Rectal smooth muscle tissue (tissue), 1 donor: ENCODE measurements around the gene ASB18.

Experiments used
- H3K27ac ChIP-seq: one replicate; pipeline ENCODE4 v1.7.0; 2013; ENCODE audit warnings: low read depth, low read length, inconsistent platforms
- H3K27me3 ChIP-seq: one replicate; pipeline ENCODE4 v1.7.0; 2013; ENCODE audit warnings: low read length; ENCODE audit not compliant: control insufficient read depth, insufficient read depth
- H3K36me3 ChIP-seq: one replicate; pipeline ENCODE4 v1.7.0; 2013; ENCODE audit warnings: low read length; ENCODE audit not compliant: control insufficient read depth, insufficient read depth
- H3K4me1 ChIP-seq: one replicate; pipeline ENCODE4 v1.7.0; 2013; ENCODE audit warnings: low read length; ENCODE audit not compliant: control insufficient read depth, insufficient read depth
- H3K4me3 ChIP-seq: one replicate; pipeline ENCODE4 v1.7.0; 2013; ENCODE audit warnings: low read length
- H3K9ac ChIP-seq: one replicate; pipeline ENCODE4 v1.7.0; 2013; ENCODE audit warnings: low read length

The ASB18 gene

DNA sequence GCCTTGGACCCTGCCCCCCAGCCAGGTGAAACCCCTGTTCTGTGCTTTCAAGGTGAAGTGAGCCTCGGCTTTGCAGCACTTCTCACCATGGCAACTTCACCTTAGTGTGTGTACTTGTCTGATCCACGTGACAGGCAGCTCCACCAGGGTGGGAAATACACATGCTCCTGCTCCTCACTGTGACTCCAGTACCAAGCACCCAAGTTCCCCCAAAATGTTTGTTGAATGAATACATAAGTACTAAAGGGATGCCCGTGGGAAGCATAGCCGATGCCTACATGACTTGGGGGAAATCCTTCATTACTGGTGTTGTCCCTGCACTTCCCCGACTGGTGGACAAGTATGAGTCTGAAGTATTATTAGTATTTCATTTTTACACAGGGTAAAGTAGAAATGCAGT lies 54.2 kb downstream of the ASB18 start:
- Histone ChIP-seq H3K4me3 (no peak overlapping the region), H3K36me3 (no peaks in the 10 kb centered on the region), H3K27me3 (peaks cover 2% of the 10 kb centered on the region), H3K4me1 (no peaks in the 10 kb centered on the region), H3K27ac (no peak overlapping the region), H3K9ac (no peak overlapping the region)

DNA sequence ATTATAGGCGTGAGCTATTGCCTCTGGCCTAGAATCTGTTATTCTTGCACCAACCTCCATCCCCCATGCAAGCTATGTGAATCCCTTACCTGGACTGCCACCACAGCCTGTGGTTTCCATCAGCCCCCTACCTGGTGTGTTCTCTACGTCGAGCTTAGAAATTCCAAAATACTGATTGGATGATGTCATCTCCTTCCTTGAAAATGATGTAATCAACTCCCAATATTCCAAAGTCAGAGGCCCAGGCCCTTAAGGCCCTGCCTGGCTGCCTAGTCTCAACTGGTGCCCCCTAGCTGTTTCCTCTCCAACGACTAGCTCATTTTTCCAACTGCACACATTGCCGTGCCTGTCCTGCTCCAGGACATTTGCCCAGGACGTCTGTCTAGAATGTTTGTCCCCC lies 54.7 kb downstream of the ASB18 start:
- H3K27me3 ChIP-seq: peaks cover 2% of the 10 kb centered on the region
- H3K36me3 ChIP-seq: no peaks in the 10 kb centered on the region
- H3K27ac ChIP-seq: no peak overlapping the region

DNA sequence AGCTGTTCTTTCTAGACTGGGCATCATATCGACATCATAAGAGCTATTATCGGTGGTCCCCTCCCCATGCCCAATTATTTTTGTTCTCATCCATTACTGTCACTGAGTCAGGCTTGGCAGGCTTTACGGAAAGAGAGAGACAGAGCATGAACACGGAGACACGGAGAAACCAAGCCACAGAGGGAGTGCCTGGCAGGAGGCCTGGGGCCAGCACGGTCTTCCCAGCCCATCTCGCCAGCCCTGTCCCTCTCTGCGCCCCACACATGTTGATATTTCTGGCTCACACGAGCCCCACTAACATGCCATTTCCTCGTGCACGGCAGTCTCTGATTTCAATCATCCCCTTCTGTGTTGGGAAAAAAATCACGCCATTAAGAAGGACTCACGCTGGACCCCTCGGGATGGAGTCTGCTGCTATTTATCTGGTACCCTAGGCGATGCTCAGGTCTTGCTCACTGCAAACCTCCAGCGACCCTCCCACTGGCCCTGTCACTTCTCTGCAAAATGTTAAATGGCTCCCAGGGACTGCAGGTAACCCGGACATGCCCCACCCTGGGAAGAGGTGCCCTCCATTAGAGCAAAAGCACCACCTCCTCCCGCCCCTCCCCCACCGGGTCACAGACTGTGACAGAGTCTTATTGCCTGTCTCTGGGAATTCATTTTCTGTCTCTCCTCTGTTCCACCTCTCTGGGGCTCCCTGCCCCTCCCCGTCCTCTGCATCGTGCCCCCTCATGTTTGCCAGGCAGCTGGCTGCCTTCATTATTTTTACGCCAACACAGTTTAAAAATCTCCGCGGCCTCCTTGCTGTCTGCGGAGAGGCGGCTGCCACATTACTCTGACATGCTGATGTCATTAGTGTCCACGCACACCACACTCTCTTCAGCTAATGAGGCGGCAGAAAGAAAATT lies 55.9 kb downstream of the ASB18 start:
- no peak overlapping the region for H3K4me3 ChIP-seq
- no peak overlapping the region for H3K9ac ChIP-seq
- H3K4me1 ChIP-seq: no peaks in the 10 kb centered on the region
- H3K36me3 ChIP-seq: no peaks in the 10 kb centered on the region
- no peak overlapping the region for H3K27ac ChIP-seq
- H3K27me3 ChIP-seq: peaks cover 2% of the 10 kb centered on the region

More for the DNA sequence above, 54.7 kb downstream of the ASB18 start:
- Histone ChIP-seq H3K4me3 (no peak overlapping the region), H3K4me1 (no peaks in the 10 kb centered on the region), H3K9ac (no peak overlapping the region)

DNA sequence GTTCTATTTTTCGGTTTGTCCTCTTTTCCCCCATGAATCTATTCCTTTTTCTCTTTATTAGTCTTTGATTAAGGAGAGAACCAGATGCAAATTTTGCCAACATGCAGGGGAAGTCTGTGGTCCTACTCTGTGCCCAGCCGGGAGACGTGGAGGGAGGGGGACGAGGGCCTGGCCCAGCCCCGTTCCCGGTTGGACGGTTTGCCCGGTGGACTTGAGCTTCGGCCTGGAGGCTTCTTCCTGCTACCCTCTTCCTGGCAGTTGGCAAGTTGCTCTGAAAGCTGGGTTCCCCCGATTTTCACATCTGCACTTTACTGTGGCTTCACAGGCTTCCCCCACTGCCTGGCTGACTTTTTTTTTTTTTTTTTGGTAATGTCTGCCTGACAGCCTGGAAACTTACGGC lies 56.7 kb downstream of the ASB18 start:
- H3K9ac ChIP-seq: no peak overlapping the region
- peaks cover 2% of the 10 kb centered on the region for H3K27me3 ChIP-seq
- no peaks in the 10 kb centered on the region for H3K36me3 ChIP-seq
- H3K4me3 ChIP-seq: no peak overlapping the region
- no peaks in the 10 kb centered on the region for H3K4me1 ChIP-seq
- H3K27ac ChIP-seq: no peak overlapping the region

DNA sequence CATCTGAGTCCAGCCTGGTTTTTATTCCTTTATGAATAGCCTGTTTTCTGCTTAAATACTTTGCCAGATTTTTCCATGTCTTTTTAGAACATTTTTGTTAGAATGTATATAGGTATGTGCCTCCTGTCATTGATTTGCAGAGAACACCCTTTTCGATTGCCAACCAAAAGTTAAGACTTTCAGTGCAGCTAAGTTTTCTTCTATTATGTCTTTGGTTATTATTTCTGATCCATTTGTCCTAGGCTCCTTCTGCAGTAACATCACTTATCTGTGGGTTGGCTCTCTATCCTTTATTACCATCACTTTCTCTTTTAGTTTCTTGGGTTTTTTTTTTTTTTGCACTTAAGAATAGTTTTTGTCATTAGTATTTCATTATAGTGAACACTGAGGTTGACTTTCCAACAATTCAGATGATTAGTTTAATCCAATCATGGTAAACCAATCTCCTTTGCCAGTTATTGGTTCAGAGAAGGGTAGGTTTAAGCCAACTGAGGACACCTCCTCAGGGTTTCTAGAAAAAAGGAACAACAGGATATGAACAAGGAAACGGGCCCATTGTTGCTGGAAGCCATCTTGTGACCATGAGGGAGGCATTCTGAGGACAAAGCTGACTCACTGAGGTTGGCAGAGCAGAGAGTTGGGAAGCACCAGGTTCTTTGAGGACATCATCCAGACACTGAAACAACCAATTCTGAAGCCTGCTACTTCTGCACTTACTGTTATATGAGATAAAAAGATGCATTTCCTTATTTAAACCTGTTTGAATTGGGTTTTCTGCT lies 58.1 kb downstream of the ASB18 start:
- no peak overlapping the region for H3K4me3 ChIP-seq
- no peak overlapping the region for H3K27ac ChIP-seq
- no peaks in the 10 kb centered on the region for H3K27me3 ChIP-seq
- H3K36me3 ChIP-seq: no peaks in the 10 kb centered on the region
- H3K9ac ChIP-seq: no peak overlapping the region
- H3K4me1 ChIP-seq: no peaks in the 10 kb centered on the region

DNA sequence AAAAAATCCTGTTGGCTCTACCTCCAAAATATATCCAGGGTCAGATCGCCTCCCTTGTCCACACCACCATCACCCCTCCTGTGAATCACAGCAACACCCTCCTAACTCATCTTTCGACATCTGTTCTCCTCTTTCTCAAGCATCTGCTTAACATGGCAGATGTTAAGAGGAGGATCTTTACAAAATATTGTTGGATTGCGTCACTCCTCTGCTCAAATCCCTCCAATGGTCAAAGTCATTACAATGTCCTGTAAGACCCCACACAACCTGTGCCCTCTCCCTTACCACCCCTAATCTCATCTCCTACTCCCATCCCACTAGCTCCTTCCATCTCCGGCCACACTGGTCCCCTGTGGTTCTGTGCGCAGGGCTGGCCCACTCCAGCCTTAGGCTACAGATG lies 59.3 kb downstream of the ASB18 start:
- Histone ChIP-seq H3K4me3 (no peak overlapping the region), H3K4me1 (no peaks in the 10 kb centered on the region), H3K36me3 (no peaks in the 10 kb centered on the region), H3K9ac (no peak overlapping the region), H3K27ac (no peak overlapping the region), H3K27me3 (no peaks in the 10 kb centered on the region)

DNA sequence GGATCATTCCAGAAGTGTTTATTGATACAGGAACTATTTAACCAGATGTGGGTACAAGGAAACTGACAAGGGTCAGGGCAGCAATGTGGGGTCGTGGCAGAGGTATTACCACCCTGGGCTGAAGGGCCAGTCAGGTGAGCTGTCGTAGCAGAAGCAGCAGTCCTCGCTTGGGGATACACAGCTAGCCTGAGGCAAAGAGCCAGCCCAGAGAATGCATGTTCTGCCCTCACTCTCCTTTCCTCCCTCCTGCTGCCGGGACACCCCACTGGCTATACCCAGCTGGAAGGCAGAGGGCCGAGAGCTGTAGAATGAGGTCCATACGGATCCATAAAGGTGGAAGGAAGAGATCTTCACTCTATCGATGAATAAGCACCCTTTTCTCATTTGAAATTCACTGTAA lies 63.8 kb downstream of the ASB18 start:
- no peaks in the 10 kb centered on the region for H3K27me3 ChIP-seq
- H3K36me3 ChIP-seq: no peaks in the 10 kb centered on the region
- no peak overlapping the region for H3K4me3 ChIP-seq
- H3K27ac ChIP-seq: no peak overlapping the region
- no peaks in the 10 kb centered on the region for H3K4me1 ChIP-seq
- H3K9ac ChIP-seq: no peak overlapping the region

DNA sequence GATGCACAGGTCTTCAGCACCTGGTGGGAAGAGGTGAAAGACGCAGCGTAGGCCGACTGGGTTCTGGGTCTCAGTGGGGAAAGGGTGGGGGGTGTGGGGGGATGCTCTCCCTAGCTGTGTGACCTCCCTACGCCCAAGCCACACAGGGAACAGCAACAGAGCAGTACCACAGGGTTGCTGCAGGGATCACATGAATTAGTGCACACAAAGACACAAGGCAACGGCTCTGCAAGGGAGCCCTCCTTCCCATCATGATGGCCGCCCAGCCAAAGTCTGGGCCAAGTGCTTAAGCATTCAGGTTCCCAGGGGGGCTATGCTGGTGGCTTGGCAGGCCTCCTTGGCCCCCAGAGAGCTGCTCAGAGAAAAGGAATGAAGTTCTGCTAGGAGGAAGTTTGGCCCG lies 67.8 kb downstream of the ASB18 start:
- Histone ChIP-seq H3K27ac (no peak overlapping the region), H3K27me3 (no peaks in the 10 kb centered on the region), H3K36me3 (no peaks in the 10 kb centered on the region), H3K9ac (no peak overlapping the region), H3K4me3 (no peak overlapping the region), H3K4me1 (no peaks in the 10 kb centered on the region)

DNA sequence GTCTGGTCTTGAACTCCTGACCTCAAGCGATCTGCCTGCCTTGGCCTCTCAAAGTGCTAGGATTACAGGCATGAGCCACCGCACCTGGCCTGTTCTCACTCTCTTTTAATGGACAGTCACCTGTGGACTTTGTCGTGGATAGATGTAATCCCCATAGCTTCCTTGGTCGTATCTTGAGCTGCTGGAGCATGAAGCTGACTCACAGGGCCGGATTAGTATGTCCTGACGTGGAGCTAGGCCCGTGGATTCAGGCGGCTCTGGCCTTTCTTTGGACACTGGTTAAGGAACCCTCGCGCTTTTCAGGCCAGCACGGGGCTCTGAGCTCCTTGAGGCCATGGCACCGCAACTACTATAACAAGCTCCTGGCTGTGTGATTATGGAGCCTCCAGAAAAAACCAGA lies 68.5 kb downstream of the ASB18 start:
- H3K27ac ChIP-seq: no peak overlapping the region
- H3K9ac ChIP-seq: no peak overlapping the region
- H3K36me3 ChIP-seq: no peaks in the 10 kb centered on the region
- no peak overlapping the region for H3K4me3 ChIP-seq
- no peaks in the 10 kb centered on the region for H3K27me3 ChIP-seq
- no peaks in the 10 kb centered on the region for H3K4me1 ChIP-seq

DNA sequence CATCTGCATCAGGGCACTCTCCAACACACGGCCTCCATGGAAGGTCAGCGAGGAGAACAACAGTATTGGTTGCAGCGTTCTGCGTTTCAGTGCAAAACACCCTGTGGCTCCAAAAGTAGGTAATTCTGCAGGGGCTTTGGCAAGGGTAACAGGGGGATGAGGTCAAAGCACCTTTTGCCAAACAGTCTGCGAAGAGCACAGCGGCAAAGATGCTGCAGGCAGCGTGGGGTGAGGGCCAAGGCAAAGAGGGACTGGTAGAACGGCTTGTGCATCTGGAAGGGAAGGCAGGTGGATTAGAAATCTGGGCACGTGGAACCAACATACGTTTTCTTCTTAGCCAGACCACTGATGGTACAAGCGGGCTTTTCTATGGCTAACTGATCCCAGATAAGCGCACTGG lies 69.4 kb downstream of the ASB18 start:
- H3K27ac ChIP-seq: no peak overlapping the region
- no peak overlapping the region for H3K9ac ChIP-seq
- no peaks in the 10 kb centered on the region for H3K36me3 ChIP-seq
- no peaks in the 10 kb centered on the region for H3K4me1 ChIP-seq
- no peaks in the 10 kb centered on the region for H3K27me3 ChIP-seq
- no peak overlapping the region for H3K4me3 ChIP-seq

DNA sequence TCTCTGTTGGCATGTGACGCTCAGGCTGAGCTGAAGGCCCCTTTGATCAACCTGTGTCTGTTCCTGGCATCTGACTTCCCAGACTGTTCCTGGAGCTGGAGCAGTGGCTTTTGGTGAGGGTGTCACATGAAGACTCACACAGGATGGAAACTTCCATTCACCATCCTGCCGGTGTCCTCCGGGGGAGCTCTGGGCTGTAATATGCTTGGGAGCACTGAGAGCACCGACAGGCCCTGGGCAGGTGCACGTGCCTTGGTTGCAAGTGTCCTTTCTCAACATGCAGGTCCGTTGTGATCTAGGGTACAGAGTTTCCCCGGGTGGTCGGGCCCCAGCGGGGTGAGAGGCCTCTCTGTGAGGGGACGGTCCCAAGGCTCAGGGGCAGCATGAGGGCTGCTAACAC lies 71.2 kb downstream of the ASB18 start:
- Histone ChIP-seq H3K27ac (no peak overlapping the region), H3K36me3 (no peaks in the 10 kb centered on the region), H3K4me1 (no peaks in the 10 kb centered on the region), H3K4me3 (no peak overlapping the region), H3K9ac (no peak overlapping the region), H3K27me3 (no peaks in the 10 kb centered on the region)

DNA sequence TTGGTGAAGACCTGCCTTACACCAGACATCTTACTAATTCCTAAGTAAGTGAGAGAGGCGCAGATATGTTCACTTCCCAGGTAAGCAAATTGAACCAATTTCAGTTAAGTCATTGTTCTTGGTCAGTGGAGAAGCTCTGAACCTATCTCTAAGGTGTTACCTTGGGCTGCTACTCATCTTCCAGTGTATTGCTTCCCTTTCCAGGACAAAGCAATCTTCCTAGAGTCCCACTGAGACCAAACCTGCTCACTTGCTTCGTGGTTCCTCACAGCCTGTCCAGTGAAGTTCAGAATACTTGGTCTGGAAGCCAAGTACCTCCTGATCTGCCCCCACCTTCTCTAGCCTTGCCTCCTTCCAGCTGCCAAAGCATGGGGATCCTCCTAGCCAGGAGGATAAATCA lies 73.5 kb downstream of the ASB18 start:
- Histone ChIP-seq H3K4me3 (no peak overlapping the region), H3K27me3 (no peaks in the 10 kb centered on the region), H3K9ac (no peak overlapping the region), H3K4me1 (no peaks in the 10 kb centered on the region), H3K27ac (no peak overlapping the region), H3K36me3 (no peaks in the 10 kb centered on the region)
